Stimulated activated CD4-positive, alpha-beta T cell treated with anti-CD3 and anti-CD28 coated beads, TNF-alpha, amount 100 ng/mL, for 48 hours (primary cell): Measurements from ENCODE around the gene LARP1.
"Not testable (repeated sequence)": the region's sequence is repeated elsewhere in the genome, so short reads cannot be mapped to it uniquely, and the experiment has no call there.

ENCODE experiments used
- DNase-seq, 3 donors: peaks; one replicate each; pipeline ENCODE4 v3.0.0-alpha.2; 2020; ENCODE audit warnings: low read depth in 3 of 3

The LARP1 gene

GRCh38 chr5:154824070-154824469 lies 68.9 kb downstream of the LARP1 start:
- DNase-seq = no peak

GRCh38 chr5:154829181-154829588 lies 74.0 kb downstream of the LARP1 start:
- no peak for DNase-seq

- peak in 2 of 3 donors; percentile 10 to 25 for DNase-seq
These were observed 74.5 kb downstream of the LARP1 start for GRCh38 chr5:154829589-154830218.

GRCh38 chr5:154830219-154830595 lies 75.0 kb downstream of the LARP1 start:
- DNase-seq = no peak

- no peak for DNase-seq
These were observed 75.4 kb downstream of the LARP1 start for GRCh38 chr5:154830596-154830995.

- DNase-seq = no peak
These were observed 76.3 kb downstream of the LARP1 start for GRCh38 chr5:154831451-154831850.

- DNase-seq = not testable (repeated sequence)
These were observed 77.6 kb downstream of the LARP1 start for GRCh38 chr5:154832804-154833203.

GRCh38 chr5:154834053-154834452 lies 78.9 kb downstream of the LARP1 start:
- no peak for DNase-seq

- DNase-seq = not testable (repeated sequence)
These were observed 80.5 kb downstream of the LARP1 start for GRCh38 chr5:154835701-154836052.

GRCh38 chr5:154836225-154836624 lies 81.0 kb downstream of the LARP1 start:
- no peak for DNase-seq

- DNase-seq = no peak
These were observed 82.1 kb downstream of the LARP1 start for GRCh38 chr5:154837009-154837901.

- no peak for DNase-seq
These were observed 85.5 kb downstream of the LARP1 start for GRCh38 chr5:154840435-154841272.

GRCh38 chr5:154841273-154841661 lies 86.1 kb downstream of the LARP1 start:
- DNase-seq = no peak

GRCh38 chr5:154842689-154843530 lies 87.7 kb downstream of the LARP1 start:
- no peak for DNase-seq

- DNase-seq = no peak
These were observed 89.6 kb downstream of the LARP1 start for GRCh38 chr5:154844809-154845208.

- DNase-seq = no peak
These were observed 94.1 kb downstream of the LARP1 start for GRCh38 chr5:154849264-154849785.

- DNase-seq = no peak
These were observed 94.6 kb downstream of the LARP1 start for GRCh38 chr5:154849791-154850201.

GRCh38 chr5:154850255-154851062 lies 95.3 kb downstream of the LARP1 start, which contains the start of gene FAXDC2:
Gene FAXDC2 (minus strand): TSS chr5:154850603. CDS start chr5:154838178, 12,425 bp downstream.
- DNase-seq = no peak

GRCh38 chr5:154851351-154851750 lies 96.2 kb downstream of the LARP1 start:
- no peak for DNase-seq
